Mesendoderm (in vitro differentiated cells): ENCODE results near the gene FXR2.

Source experiments
- DNase-seq: peaks from one replicate; pipeline ENCODE4 v3.0.0; 2013
- H2AK5ac ChIP-seq: 2 replicates; pipeline ENCODE4 v1.6.1; 2013; ENCODE audit warnings: low read length, inconsistent platforms
- H2BK120ac ChIP-seq: 2 replicates; pipeline ENCODE4 v1.6.1; 2013; ENCODE audit warnings: low read depth, mild to moderate bottlenecking, low read length, moderate library complexity, mixed read lengths
- H2BK15ac ChIP-seq: replicated peaks from 2 replicates; pipeline ENCODE4 v1.6.1; 2013; ENCODE audit warnings: low read depth, mild to moderate bottlenecking, moderate library complexity
- H2BK5ac ChIP-seq: 2 replicates; pipeline ENCODE4 v1.6.1; 2013; ENCODE audit warnings: low read length, inconsistent platforms
- H3K18ac ChIP-seq: 2 replicates; pipeline ENCODE4 v1.6.1; 2013; ENCODE audit warnings: mild to moderate bottlenecking, low read length, mixed read lengths
- H3K23ac ChIP-seq: one replicate; pipeline ENCODE4 v1.6.1; 2013; ENCODE audit warnings: low read length
- H3K27ac ChIP-seq: 2 replicates; pipeline ENCODE4 v1.5.1; 2013; ENCODE audit warnings: low read depth, mild to moderate bottlenecking, inconsistent platforms, low read length, moderate library complexity
- H3K27me3 ChIP-seq: 2 replicates; pipeline ENCODE4 v1.6.1; 2013; ENCODE audit warnings: low read length, control low read depth, mild to moderate bottlenecking, inconsistent platforms; ENCODE audit not compliant: insufficient read depth, poor library complexity
- H3K36me3 ChIP-seq: 2 replicates; pipeline ENCODE4 v1.6.1; 2013; ENCODE audit warnings: low read length, inconsistent platforms; ENCODE audit not compliant: control insufficient read depth, insufficient read depth
- H3K4ac ChIP-seq: one replicate; pipeline ENCODE4 v1.6.1; 2013; ENCODE audit warnings: low read depth, mild to moderate bottlenecking, low read length, moderate library complexity
- H3K4me1 ChIP-seq: 2 replicates; pipeline ENCODE4 v1.6.1; 2013; ENCODE audit warnings: low read depth, low read length, inconsistent platforms; ENCODE audit not compliant: control insufficient read depth
- H3K4me2 ChIP-seq: 2 replicates; pipeline ENCODE4 v1.6.1; 2013; ENCODE audit warnings: low read length
- H3K4me3 ChIP-seq: 2 replicates; pipeline ENCODE4 v1.5.1; 2013; ENCODE audit warnings: mild to moderate bottlenecking, low read length
- H3K56ac ChIP-seq: one replicate; pipeline ENCODE4 v1.6.1; 2013; ENCODE audit warnings: low read length
- H3K79me1 ChIP-seq: 2 replicates; pipeline ENCODE4 v1.6.1; 2013; ENCODE audit warnings: low read length, inconsistent platforms
- H3K79me2 ChIP-seq: 2 replicates; pipeline ENCODE4 v1.6.1; 2013; ENCODE audit warnings: mild to moderate bottlenecking, low read length; ENCODE audit not compliant: control insufficient read depth, insufficient read depth
- H3K9ac ChIP-seq: 2 replicates; pipeline ENCODE4 v1.6.1; 2013; ENCODE audit warnings: low read length, inconsistent platforms
- H4K5ac ChIP-seq: one replicate; pipeline ENCODE4 v1.6.1; 2013; ENCODE audit warnings: low read length
- H4K8ac ChIP-seq: one replicate; pipeline ENCODE4 v1.6.1; 2013; ENCODE audit warnings: low read depth, mild to moderate bottlenecking, control low read depth, low read length, moderate library complexity
- WGBS: extraction: QIAGEN DNeasy Blood & Tissue Kit; methylation state at CpG from one replicate; pipeline ENCODE4 v1.1.7; 2013; ENCODE audit warnings: low lambda C conversion rate, missing lambda C conversion rate; ENCODE audit not compliant: insufficient coverage; ENCODE audit errors: extremely low coverage; 5-methylcytosine and 5-hydroxymethylcytosine counted together

FXR2 gene

DNA sequence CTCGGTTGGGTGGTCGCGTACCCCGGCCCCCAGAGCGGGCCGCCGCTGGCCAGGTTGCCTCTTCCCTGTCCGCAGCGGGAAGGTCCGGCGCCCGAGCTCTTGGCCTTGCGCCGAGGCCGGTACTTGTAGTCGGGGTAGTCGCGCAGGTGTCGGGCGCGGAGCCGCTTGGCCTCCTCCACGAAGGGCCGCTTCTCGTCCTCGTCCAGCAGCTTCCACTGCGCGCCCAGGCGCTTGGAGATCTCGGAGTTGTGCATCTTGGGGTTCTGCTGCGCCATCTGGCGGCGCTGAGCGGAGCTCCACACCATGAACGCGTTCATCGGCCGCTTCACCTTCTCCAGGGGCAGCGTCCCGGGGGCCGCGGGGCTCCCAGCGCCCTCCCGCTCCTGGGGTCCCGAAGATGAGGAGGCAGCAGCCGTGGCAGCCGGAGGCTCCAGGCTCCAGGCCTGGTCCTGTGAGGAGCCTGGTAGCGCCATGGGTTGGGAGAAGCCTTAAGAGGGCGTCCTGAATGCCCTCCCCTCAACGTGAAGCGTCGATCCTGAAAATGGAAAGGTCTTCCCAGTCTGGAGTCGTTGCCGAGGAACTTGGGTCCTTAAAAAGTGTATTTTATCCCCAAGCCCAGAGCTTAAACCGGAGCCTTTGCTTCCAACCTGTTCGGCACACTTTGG is 25.4 kb downstream of the FXR2 start:
- peak overlapping the region; percentile 56 for H4K5ac ChIP-seq
- peak overlapping the region; percentile 20 for H3K4ac ChIP-seq
- H3K18ac ChIP-seq = peak overlapping the region; percentile 78
- peaks cover 3% of the 10 kb centered on the region for H3K4me1 ChIP-seq
- peak overlapping the region; percentile 89 for H3K23ac ChIP-seq
- H2AK5ac ChIP-seq = peak overlapping the region; percentile 45
- peaks cover 2% of the 10 kb centered on the region for H3K79me1 ChIP-seq
- H3K27ac ChIP-seq = peak overlapping the region; percentile 39
- H4K8ac ChIP-seq = no peak overlapping the region
- WGBS = no CpG with 5 or more reads among the region's 56 CpGs
- peaks cover 1% of the 10 kb centered on the region for H3K79me2 ChIP-seq
- no peak overlapping the region for H2BK5ac ChIP-seq
- peak overlapping the region; percentile 97 for H3K4me2 ChIP-seq
- H3K56ac ChIP-seq = peak overlapping the region; percentile 93
- H3K36me3 ChIP-seq = peaks cover 1% of the 10 kb centered on the region
- peak overlapping the region; percentile 60 for H3K4me3 ChIP-seq
- H3K27me3 ChIP-seq = no peaks in the 10 kb centered on the region
- no peak overlapping the region for H2BK15ac ChIP-seq
- peak; percentile 91 for DNase-seq
- H2BK120ac ChIP-seq = no peak overlapping the region
- H3K9ac ChIP-seq = peak overlapping the region; percentile 93

DNA sequence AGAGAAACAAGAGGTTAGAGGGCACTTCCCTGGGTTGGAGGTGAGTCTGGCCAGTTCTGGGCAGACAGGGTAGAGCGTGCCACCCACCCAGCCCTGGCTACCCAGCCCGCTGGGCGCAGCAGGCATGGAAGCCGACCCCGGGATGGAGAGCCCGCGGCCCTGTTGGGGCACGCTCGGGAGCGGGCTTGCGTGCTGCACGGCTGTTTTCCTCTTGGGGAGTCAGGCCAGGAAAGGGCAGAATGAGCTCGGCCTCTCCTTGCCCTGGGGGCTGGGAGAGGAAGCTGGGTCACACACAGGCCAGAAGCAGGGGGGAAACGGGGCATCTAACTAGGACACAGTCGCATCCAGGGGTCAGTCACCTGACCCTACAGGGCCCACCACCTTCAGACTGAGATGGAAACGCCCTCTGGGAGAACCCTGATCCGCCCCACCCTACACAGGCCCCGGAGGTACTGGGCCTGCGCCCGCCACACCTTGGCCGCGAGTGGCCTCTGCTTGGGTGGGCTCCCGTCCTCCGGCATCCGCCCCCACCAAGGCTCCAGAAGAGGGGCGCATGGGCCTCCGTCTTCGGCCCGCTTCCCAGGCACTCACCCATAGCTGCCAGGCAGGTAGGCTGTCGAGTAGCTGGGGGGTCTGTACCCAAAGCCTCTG is 26.0 kb downstream of the FXR2 start:
- peaks cover 1% of the 10 kb centered on the region for H3K36me3 ChIP-seq
- H2BK15ac ChIP-seq = no peak overlapping the region
- peak overlapping the region; percentile 23 for H3K18ac ChIP-seq
- no CpG with 5 or more reads among the region's 30 CpGs for WGBS
- H3K4me1 ChIP-seq = peaks cover 6% of the 10 kb centered on the region
- H3K79me2 ChIP-seq = peaks cover 1% of the 10 kb centered on the region
- H2BK120ac ChIP-seq = no peak overlapping the region
- peak overlapping the region; percentile 1 for H3K4ac ChIP-seq
- no peak for DNase-seq
- H2BK5ac ChIP-seq = no peak overlapping the region
- H3K56ac ChIP-seq = peak overlapping the region; percentile 81
- H3K27me3 ChIP-seq = no peaks in the 10 kb centered on the region
- no peak overlapping the region for H4K8ac ChIP-seq
- H3K4me2 ChIP-seq = peak overlapping the region; percentile 78
- H3K79me1 ChIP-seq = peaks cover 4% of the 10 kb centered on the region
- H3K4me3 ChIP-seq = peak overlapping the region; percentile 21
- H3K23ac ChIP-seq = peak overlapping the region; percentile 89
- H4K5ac ChIP-seq = no peak overlapping the region
- H3K9ac ChIP-seq = peak overlapping the region; percentile 93
- H2AK5ac ChIP-seq = no peak overlapping the region
- H3K27ac ChIP-seq = no peak overlapping the region

DNA sequence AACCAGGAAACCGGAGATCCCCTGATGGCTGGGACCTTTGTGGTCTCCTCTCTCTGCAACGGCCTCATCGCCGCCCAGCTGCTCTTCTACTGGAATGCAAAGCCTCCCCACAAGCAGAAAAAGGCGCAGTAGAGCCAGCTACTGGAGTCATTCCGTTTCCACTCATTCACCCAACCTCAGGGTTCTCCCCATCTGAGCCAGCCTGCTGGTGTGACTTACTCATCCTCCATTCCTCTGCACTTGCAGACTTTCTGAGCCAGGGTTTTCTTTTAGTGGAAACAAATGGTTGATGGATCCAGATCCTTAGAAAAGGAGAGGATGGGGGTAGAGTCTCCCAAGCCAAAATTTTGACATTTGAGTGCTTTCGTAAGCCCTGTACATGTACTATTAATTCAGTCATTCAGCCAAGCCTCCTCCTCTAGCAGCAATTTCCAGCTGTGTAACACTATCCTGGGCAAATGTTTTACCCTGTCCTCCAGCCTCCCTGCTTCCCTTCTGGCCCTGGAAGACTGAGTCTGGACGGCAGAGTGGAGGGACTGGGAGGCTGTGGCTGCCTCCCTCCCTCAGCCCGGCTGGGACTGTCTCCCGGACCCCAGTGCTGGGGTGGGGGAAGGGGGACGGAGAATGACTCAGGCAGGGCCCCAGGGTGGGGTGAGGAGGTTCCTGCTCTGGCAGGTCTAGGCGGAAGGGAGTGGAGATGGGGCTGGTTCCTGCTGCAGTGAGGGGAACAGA is 27.1 kb downstream of the FXR2 start:
- no peak overlapping the region for H4K8ac ChIP-seq
- H2BK120ac ChIP-seq = no peak overlapping the region
- H3K9ac ChIP-seq = peak overlapping the region; percentile 20
- peaks cover 1% of the 10 kb centered on the region for H3K36me3 ChIP-seq
- H3K27me3 ChIP-seq = no peaks in the 10 kb centered on the region
- peaks cover 7% of the 10 kb centered on the region for H3K79me1 ChIP-seq
- no peak overlapping the region for H3K18ac ChIP-seq
- peak overlapping the region; percentile 50 for H3K56ac ChIP-seq
- no peak overlapping the region for H2AK5ac ChIP-seq
- H3K79me2 ChIP-seq = peaks cover 5% of the 10 kb centered on the region
- peaks cover 10% of the 10 kb centered on the region for H3K4me1 ChIP-seq
- no CpG with 5 or more reads among the region's 12 CpGs for WGBS
- H3K4me3 ChIP-seq = no peak overlapping the region
- H3K4ac ChIP-seq = no peak overlapping the region
- no peak overlapping the region for H2BK15ac ChIP-seq
- H3K4me2 ChIP-seq = no peak overlapping the region
- no peak overlapping the region for H4K5ac ChIP-seq
- no peak overlapping the region for H2BK5ac ChIP-seq
- H3K23ac ChIP-seq = no peak overlapping the region
- H3K27ac ChIP-seq = no peak overlapping the region
- no peak for DNase-seq

DNA sequence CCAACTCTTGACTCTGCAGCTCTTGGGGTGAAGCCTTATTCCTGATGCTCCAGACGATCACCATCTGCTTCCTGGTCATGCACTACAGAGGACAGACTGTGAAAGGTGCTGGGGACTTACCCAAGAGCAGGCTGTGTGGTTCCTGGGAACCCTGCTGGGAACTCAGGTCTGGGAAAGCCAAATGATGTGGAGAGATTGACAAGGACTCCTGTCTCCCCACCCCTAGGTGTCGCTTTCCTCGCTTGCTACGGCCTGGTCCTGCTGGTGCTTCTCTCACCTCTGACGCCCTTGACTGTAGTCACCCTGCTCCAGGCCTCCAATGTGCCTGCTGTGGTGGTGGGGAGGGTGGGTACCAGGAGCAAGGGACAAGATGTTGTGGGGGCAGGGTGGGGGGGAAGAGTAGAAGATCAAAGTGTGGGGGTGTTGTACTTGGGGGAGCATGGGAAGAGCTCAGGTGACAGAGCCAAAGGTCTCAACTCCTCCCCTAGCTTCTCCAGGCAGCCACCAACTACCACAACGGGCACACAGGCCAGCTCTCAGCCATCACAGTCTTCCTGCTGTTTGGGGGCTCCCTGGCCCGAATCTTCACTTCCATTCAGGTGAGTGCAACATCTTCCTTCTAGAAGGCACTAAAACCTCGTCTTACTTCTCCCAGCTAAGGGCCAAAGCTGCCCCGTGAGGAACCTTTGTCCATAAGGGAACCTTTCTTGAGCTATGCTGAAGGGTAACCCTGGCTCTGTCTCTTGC is 27.9 kb downstream of the FXR2 start:
- peak; percentile 71 for DNase-seq
- H3K9ac ChIP-seq = no peak overlapping the region
- no peak overlapping the region for H2BK120ac ChIP-seq
- no peak overlapping the region for H3K4me3 ChIP-seq
- no peak overlapping the region for H3K4ac ChIP-seq
- H4K5ac ChIP-seq = no peak overlapping the region
- H3K4me1 ChIP-seq = peaks cover 10% of the 10 kb centered on the region
- no peak overlapping the region for H3K56ac ChIP-seq
- no peak overlapping the region for H4K8ac ChIP-seq
- H3K79me2 ChIP-seq = peaks cover 5% of the 10 kb centered on the region
- WGBS = no CpG with 5 or more reads among the region's 9 CpGs
- H2BK5ac ChIP-seq = no peak overlapping the region
- H2BK15ac ChIP-seq = no peak overlapping the region
- peaks cover 7% of the 10 kb centered on the region for H3K79me1 ChIP-seq
- H3K27ac ChIP-seq = no peak overlapping the region
- no peaks in the 10 kb centered on the region for H3K27me3 ChIP-seq
- no peak overlapping the region for H3K18ac ChIP-seq
- no peak overlapping the region for H2AK5ac ChIP-seq
- H3K4me2 ChIP-seq = no peak overlapping the region
- H3K23ac ChIP-seq = no peak overlapping the region
- H3K36me3 ChIP-seq = peaks cover 1% of the 10 kb centered on the region

DNA sequence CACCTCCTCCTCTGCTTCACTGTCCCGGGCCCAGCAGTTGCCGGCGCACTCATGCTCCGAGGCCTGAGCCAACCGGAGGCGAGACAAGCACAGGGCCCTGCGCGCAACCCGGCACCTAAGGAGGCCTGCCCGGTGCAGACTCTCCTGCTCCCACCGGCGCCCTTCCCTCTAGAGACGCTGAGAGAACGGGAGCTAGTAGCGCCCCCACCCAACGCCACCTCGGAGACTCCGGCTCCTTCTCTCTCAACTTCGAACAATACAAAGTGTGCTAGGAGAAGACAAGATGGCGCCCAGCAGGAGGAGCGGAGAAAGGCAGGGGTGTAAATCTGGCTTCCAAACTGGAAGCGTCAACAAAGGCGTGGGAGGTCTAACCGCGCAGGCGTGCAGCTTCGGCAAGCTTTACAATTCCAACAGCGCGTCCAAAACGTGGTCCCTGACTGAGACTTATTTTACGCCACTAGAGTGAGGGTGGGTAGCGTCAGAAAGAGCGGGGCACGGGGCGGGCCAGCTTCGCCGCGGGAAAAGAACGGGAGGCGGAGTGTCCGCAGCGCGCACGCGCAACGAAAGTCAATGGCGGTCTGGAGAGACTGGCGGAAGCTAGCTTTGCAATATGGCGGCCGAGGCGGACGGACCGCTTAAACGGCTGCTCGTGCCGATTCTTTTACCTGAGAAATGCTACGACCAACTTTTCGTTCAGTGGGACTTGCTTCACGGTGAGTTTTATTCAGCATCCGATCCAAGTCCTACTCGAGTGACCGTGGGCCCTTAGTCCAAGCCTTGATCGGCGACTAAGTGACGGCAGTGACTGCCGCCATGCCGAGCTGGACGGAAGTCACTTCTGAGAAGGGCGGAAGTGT is 31.2 kb downstream of the FXR2 start, which contains the start of gene MPDU1:
TSS of gene MPDU1 (plus strand) at position 600 of the 857 bp plus-strand sequence. CDS start at position 611, 11 bp downstream.
- peak within 1 kb of the TSS; percentile 92 for H4K5ac ChIP-seq
- DNase-seq = peak; percentile 97
- H3K79me1 ChIP-seq = peaks cover 9% of the 10 kb centered on the region
- H3K79me2 ChIP-seq = peaks cover 4% of the 10 kb centered on the region
- H2BK15ac ChIP-seq = no peak within 1 kb of the TSS
- peak within 1 kb of the TSS; percentile 93 for H2BK5ac ChIP-seq
- peak within 1 kb of the TSS; percentile 56 for H3K18ac ChIP-seq
- WGBS = no CpG with 5 or more reads among the region's 69 CpGs
- peak within 1 kb of the TSS; percentile 100 for H2AK5ac ChIP-seq
- H3K27ac ChIP-seq = peak within 1 kb of the TSS; percentile 78
- H3K27me3 ChIP-seq = no peaks in the 10 kb centered on the region
- peak within 1 kb of the TSS; percentile 100 for H3K56ac ChIP-seq
- peak within 1 kb of the TSS; percentile 87 for H3K4me3 ChIP-seq
- peak within 1 kb of the TSS; percentile 68 for H3K4me2 ChIP-seq
- H2BK120ac ChIP-seq = no peak within 1 kb of the TSS
- H3K4ac ChIP-seq = peak within 1 kb of the TSS; percentile 88
- peak within 1 kb of the TSS; percentile 65 for H4K8ac ChIP-seq
- peak within 1 kb of the TSS; percentile 94 for H3K9ac ChIP-seq
- peaks cover 3% of the 10 kb centered on the region for H3K36me3 ChIP-seq
- H3K23ac ChIP-seq = peak within 1 kb of the TSS; percentile 89
- peaks cover 7% of the 10 kb centered on the region for H3K4me1 ChIP-seq
